GM19395 (cell line): Measurements from ENCODE around the gene EYS.
"Not testable (repeated sequence)": the region's sequence is repeated elsewhere in the genome, so short reads cannot be mapped to it uniquely, and the experiment has no call there.

Experiments used
- ATAC-seq: cut with Tn5 transposase; IDR thresholded peaks from one replicate; pipeline ENCODE4 v1.9.1; 2021; ENCODE audit warnings: mild to moderate bottlenecking, moderate library complexity; ENCODE audit not compliant: unreplicated experiment

The EYS gene

GRCh38 chr6:65469650-65470049 is 237.4 kb downstream of the EYS start:
- ATAC-seq, result no peak

GRCh38 chr6:65468307-65468706 is 238.7 kb downstream of the EYS start:
- no peak for ATAC-seq

- ATAC-seq, result no peak
Observed at GRCh38 chr6:65461121-65461520, 245.9 kb downstream of the EYS start.

- ATAC-seq, result no peak
Observed at GRCh38 chr6:65452333-65452732, 254.7 kb downstream of the EYS start.

- no peak for ATAC-seq
Observed at GRCh38 chr6:65450451-65450850, 256.6 kb downstream of the EYS start.

GRCh38 chr6:65449926-65450325 is 257.1 kb downstream of the EYS start:
- ATAC-seq, result no peak

- no peak for ATAC-seq
Observed at GRCh38 chr6:65448866-65449265, 258.2 kb downstream of the EYS start.

GRCh38 chr6:65436281-65436680 is 270.7 kb downstream of the EYS start:
- ATAC-seq, result no peak

GRCh38 chr6:65416621-65417020 is 290.4 kb downstream of the EYS start:
- no peak for ATAC-seq

- no peak for ATAC-seq
Observed at GRCh38 chr6:65410309-65410708, 296.7 kb downstream of the EYS start.

- no peak for ATAC-seq
Observed at GRCh38 chr6:65402564-65402963, 304.5 kb downstream of the EYS start.

GRCh38 chr6:65399355-65400084 is 307.5 kb downstream of the EYS start:
- no peak for ATAC-seq

GRCh38 chr6:65398851-65399250 is 308.2 kb downstream of the EYS start:
- no peak for ATAC-seq

GRCh38 chr6:65350530-65350929 is 356.5 kb downstream of the EYS start:
- no peak for ATAC-seq

- not testable (repeated sequence) for ATAC-seq
Observed at GRCh38 chr6:65302655-65303054, 404.4 kb downstream of the EYS start.

GRCh38 chr6:65299236-65299635 is 407.8 kb downstream of the EYS start:
- no peak for ATAC-seq

GRCh38 chr6:65295812-65296211 is 411.2 kb downstream of the EYS start:
- no peak for ATAC-seq

GRCh38 chr6:65289491-65289890 is 417.5 kb downstream of the EYS start:
- no peak for ATAC-seq

- ATAC-seq, result no peak
Observed at GRCh38 chr6:65285275-65285674, 421.8 kb downstream of the EYS start.

GRCh38 chr6:65280060-65280459 is 427.0 kb downstream of the EYS start:
- no peak for ATAC-seq

GRCh38 chr6:65262241-65262640 is 444.8 kb downstream of the EYS start:
- no peak for ATAC-seq

- ATAC-seq, result no peak
Observed at GRCh38 chr6:65259982-65260381, 447.0 kb downstream of the EYS start.

- no peak for ATAC-seq
Observed at GRCh38 chr6:65259059-65259458, 448.0 kb downstream of the EYS start.
